Subcutaneous abdominal adipose tissue (tissue), 5 donors: Measurements from ENCODE around the gene ARHGEF40.

Experiments
- H3K27ac ChIP-seq: one replicate; pipeline ENCODE4 v1.7.0; 2013; ENCODE audit warnings: low read depth, mild to moderate bottlenecking, inconsistent platforms, low read length, moderate library complexity
- H3K27me3 ChIP-seq, 5 donors: one replicate each; pipeline ENCODE4 v1.7.0; 2013; ENCODE audit warnings: low read length in 5 of 5, inconsistent platforms in 1 of 5; ENCODE audit not compliant: control insufficient read depth in 5 of 5, insufficient read depth in 4 of 5
- H3K36me3 ChIP-seq, 5 donors: one replicate each; pipeline ENCODE4 v1.7.0; 2013; ENCODE audit warnings: low read length in 5 of 5; ENCODE audit not compliant: control insufficient read depth in 5 of 5, insufficient read depth in 5 of 5
- H3K4me1 ChIP-seq, 5 donors: one replicate each; pipeline ENCODE4 v1.7.0; 2013; ENCODE audit warnings: low read length in 5 of 5, mild to moderate bottlenecking in 3 of 5, moderate library complexity in 1 of 5; ENCODE audit not compliant: control insufficient read depth in 5 of 5, insufficient read depth in 5 of 5
- H3K4me3 ChIP-seq, 5 donors: one replicate each; pipeline ENCODE4 v1.7.0; 2013; ENCODE audit warnings: low read length in 5 of 5, low read depth in 1 of 5
- H3K9ac ChIP-seq, 5 donors: one replicate each; pipeline ENCODE4 v1.7.0; 2013; ENCODE audit warnings: low read length in 5 of 5, mild to moderate bottlenecking in 4 of 5, moderate library complexity in 3 of 5
- H3K9me3 ChIP-seq, 5 donors: one replicate each; pipeline ENCODE4 v1.7.0; 2013; ENCODE audit warnings: low read length in 5 of 5; ENCODE audit not compliant: control insufficient read depth in 5 of 5
- donor health status: healthy.
- donor health status: healthy.
- donor health status: healthy.
- donor health status: healthy.
- donor health status: healthy.

Gene ARHGEF40

GRCh38 chr14:21090194-21090939, 20.3 kb downstream of the ARHGEF40 start:
- Histone ChIP-seq H3K9me3 (no peaks in the 10 kb centered on the region), H3K27me3 (no peaks in the 10 kb centered on the region), H3K9ac (no peak overlapping the region), H3K4me1 (peaks cover 6 to 51% (median 32%) of the 10 kb centered on the region in 5 donors), H3K36me3 (peaks cover 6 to 77% (median 61%) of the 10 kb centered on the region in 5 donors), H3K27ac (no peak overlapping the region), H3K4me3 (no peak overlapping the region)

DNA sequence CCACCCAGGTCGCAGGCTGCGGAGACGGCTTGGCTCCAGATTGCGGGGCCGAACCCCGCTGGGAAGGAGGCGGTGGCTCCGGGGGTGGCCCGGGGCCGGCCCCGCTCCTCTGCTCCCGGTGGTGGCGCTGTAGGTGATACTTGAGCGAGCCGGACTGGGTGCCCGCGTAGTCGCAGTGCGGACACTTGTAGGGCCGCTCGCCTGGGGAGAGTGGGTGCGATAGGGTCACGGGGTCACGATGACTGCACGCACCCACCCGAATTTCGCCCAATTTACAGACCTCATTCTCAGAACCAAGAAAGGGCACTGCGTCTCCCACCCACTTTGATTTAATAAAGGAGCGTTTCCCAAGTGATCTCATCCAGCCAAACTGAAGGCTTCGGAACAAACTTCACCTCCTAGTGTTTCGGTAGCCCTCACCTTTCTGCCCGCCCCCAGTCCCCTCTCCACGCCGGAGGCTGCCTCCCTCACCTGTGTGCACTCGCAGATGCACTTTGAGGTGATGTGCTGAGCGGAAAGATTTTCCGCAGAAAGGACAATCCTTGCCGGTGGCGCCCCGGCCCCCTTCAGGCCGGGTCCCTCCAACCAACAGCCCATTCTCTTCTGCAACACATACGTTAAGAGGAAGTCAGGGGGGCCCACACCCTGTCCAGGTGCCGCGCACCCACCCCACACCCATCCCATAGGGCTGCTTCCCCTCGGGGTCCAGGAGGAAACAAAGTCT, 21.0 kb downstream of the ARHGEF40 start:
- Histone ChIP-seq H3K9ac (peak overlapping the region in 1 of 5 donors; percentile 17), H3K9me3 (no peaks in the 10 kb centered on the region), H3K36me3 (peaks cover 6 to 70% (median 53%) of the 10 kb centered on the region in 5 donors), H3K27me3 (no peaks in the 10 kb centered on the region), H3K4me3 (no peak overlapping the region), H3K4me1 (peaks cover 6 to 46% (median 25%) of the 10 kb centered on the region in 5 donors), H3K27ac (no peak overlapping the region)

DNA sequence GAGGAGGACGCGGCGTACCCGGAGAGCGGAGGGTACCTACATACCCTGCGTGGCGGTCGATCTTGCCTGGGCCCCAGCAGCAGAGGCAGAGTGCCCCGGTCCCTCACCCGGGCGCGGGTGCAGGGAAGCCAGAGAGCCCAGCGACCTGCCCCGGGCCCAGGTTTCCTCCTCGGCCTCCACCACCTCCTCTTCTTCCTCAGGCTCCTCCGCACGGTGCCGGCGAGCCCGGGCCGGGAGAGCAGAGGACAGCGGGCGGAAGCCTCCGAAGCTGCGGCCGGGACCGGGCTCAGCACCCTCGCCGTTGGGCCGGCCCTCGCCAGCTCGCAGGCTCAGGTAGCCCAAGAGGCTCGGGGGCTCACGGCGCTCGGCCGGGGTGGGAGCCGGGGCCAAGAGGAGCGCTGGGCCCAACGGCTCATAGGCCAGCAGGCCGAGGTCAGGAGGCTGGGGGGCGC, 21.7 kb downstream of the ARHGEF40 start:
- Histone ChIP-seq H3K36me3 (peaks cover 0 to 62% (median 48%) of the 10 kb centered on the region in 5 donors), H3K27me3 (no peaks in the 10 kb centered on the region), H3K4me1 (peaks cover 6 to 46% (median 26%) of the 10 kb centered on the region in 5 donors), H3K4me3 (no peak overlapping the region), H3K9ac (no peak overlapping the region), H3K9me3 (no peaks in the 10 kb centered on the region), H3K27ac (peak overlapping the region; percentile 30)

DNA sequence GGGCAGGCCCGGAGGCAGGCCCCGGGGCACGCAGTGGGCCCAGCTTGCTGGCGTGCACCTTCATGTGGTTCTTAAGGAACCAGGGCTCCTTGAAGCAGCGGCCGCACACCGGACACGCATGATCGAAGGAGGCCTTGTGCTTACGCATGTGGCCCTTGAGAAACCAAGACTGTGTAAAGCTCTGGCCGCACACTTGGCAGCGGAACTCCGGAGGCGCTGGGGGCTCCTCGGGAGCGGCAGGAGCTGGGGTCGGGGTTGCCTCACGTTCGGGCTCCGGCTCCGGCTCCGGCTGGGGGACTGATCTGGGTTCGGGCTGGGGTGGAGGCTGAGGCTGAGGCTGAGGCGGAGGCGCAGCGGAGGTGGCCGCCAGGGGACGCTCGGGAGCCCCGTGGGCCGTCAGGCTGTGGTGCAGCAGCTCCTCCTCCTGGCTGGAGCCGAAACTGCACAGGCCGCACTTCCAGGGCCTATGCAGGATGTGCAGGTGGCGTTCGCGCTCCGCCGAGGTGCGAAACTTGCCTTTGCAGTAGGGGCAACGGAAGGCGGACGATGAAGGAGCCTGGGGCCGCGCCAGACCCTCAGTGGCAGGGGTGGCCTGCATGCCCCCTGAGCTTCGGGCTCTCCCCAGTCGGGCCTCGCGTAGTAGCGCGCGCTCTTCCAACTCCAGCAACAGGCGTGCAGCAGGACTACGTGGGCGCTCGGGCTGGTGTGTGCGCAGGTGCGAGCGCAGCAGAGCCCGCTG, 22.3 kb downstream of the ARHGEF40 start:
- Histone ChIP-seq H3K27ac (peak overlapping the region; percentile 30), H3K36me3 (peaks cover 0 to 56% (median 43%) of the 10 kb centered on the region in 5 donors)

DNA sequence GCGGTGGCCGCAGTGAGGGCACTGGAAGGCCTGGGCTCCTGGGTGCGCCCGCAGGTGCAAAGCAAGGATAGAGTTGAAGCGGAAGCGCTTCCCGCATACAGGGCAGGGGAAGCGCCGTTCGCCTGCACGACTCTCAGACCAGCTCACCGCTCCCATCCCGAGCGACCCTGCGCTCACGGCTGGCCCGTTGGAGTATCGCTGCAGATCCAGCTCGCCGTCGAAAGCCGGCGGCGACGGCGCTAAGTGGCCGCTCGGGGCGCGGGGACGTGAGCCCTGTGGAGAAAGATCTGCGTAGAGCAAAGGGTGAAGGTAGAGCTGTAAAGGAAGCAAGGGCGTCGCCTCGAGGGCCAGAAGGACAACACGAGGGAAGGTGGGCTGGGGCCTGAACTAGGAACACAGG, 22.9 kb downstream of the ARHGEF40 start:
- Histone ChIP-seq H3K27ac (no peak overlapping the region), H3K36me3 (peaks cover 0 to 50% (median 39%) of the 10 kb centered on the region in 5 donors), H3K4me1 (peaks cover 6 to 42% (median 24%) of the 10 kb centered on the region in 5 donors), H3K27me3 (no peaks in the 10 kb centered on the region), H3K9ac (no peak overlapping the region), H3K4me3 (no peak overlapping the region), H3K9me3 (no peaks in the 10 kb centered on the region)

More for the DNA sequence above, 22.3 kb downstream of the ARHGEF40 start:
- Histone ChIP-seq H3K27me3 (no peaks in the 10 kb centered on the region), H3K9me3 (no peaks in the 10 kb centered on the region), H3K4me3 (no peak overlapping the region), H3K4me1 (peaks cover 6 to 46% (median 26%) of the 10 kb centered on the region in 5 donors), H3K9ac (peak overlapping the region in 1 of 5 donors; percentile 25)

DNA sequence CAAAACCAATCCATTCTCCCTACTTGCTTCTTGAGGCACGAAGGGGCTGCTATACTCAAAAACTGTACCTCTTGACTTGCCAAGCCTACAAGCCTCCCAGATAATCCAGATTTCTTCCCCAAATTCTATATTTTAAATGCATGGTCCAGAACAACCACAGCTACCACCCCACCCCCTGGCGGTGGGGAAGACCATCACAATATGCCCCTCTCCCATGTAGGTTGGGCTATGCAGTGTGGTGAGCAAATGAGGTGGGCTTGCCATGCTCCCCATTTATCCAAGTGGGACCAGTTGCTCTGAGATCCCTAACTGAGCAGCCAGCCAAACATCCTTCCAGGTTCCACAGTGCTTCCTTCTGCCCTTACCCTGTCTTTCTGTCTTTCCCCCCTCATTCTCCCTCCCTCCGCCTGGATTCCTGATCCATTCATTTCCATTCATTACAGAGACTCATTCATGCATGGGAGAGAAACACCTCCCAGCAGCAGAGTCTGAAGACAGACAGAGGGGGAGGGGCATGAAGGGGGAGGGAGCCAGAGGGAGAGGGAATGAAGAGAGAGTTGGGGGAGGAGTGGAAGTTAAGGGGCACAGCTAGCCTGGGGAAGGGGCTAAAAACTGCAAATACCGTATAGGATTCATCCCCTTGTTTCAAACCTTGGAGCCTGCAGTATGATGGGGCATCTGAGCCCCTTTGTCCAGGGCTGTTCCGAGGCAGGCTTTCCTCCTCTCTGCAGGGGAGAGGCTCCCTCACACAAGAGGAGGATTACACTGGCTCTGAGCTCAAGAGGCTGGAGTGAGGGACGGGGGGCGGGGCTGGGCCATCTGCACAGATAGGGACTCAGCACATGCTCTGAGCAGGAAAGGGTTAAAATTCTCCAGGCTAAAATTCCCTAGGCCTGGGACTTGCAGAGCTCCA, 23.9 kb downstream of the ARHGEF40 start:
- no peaks in the 10 kb centered on the region for H3K9me3 ChIP-seq
- H3K27me3 ChIP-seq, result no peaks in the 10 kb centered on the region

DNA sequence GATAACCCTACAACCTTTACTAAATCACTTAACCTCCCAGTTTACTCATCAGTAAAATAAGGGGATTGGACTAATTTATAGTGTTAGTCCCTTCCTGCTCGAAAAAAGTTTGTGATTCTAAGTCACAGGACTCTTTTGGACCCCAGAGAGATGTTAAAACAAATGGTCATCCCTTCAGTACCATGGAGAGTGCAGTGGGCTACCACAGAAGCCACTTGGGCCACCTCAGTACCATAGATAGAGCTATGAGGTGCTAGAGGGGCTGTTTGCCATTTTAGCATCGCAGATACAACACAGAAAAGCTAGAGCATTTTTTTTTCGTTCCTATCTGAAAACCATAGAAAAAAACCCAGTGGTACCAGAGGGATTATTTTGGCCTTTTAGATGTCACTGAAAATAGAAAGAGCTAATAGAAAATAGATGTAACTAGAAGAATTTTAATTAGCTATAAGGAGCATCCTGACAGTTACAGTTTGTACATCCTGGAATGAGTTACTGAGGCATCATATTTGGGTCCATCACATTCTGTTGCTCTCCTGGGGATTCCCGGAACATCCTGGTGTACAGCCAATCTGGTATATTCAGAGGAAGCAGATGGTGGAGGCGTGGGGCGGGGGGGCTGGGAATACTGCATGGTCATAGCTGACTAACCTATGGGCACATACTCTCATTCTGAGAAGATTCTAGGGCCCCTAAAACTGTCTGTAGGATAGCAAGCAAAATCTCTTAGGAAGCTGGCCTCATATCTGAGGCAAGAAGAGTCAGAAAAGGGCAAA, 25.5 kb downstream of the ARHGEF40 start:
- Histone ChIP-seq H3K27me3 (no peaks in the 10 kb centered on the region), H3K9me3 (no peaks in the 10 kb centered on the region), H3K27ac (peak overlapping the region; percentile 87), H3K9ac (no peak overlapping the region), H3K4me3 (no peak overlapping the region), H3K4me1 (peaks cover 4 to 45% (median 35%) of the 10 kb centered on the region in 5 donors), H3K36me3 (peaks cover 0 to 25% (median 17%) of the 10 kb centered on the region in 5 donors)

More for the DNA sequence above, 23.9 kb downstream of the ARHGEF40 start:
- peak overlapping the region in 1 of 5 donors; percentile 38 for H3K9ac ChIP-seq
- H3K27ac ChIP-seq, result no peak overlapping the region
- no peak overlapping the region for H3K4me3 ChIP-seq
- H3K36me3 ChIP-seq, result peaks cover 0 to 41% (median 30%) of the 10 kb centered on the region in 5 donors
- H3K4me1 ChIP-seq, result peaks cover 6 to 44% (median 28%) of the 10 kb centered on the region in 5 donors

GRCh38 chr14:21096438-21096837, 26.3 kb downstream of the ARHGEF40 start:
- H3K9ac ChIP-seq, result peak overlapping the region in 2 of 5 donors; percentile 7 to 13
- peak overlapping the region; percentile 87 for H3K27ac ChIP-seq

More at GRCh38 chr14:21096438-21096837, 26.3 kb downstream of the ARHGEF40 start:
- H3K4me3 ChIP-seq, result no peak overlapping the region
- peaks cover 0 to 17% (median 9%) of the 10 kb centered on the region in 5 donors for H3K36me3 ChIP-seq
- H3K9me3 ChIP-seq, result no peaks in the 10 kb centered on the region
- H3K27me3 ChIP-seq, result no peaks in the 10 kb centered on the region
- peaks cover 4 to 45% (median 35%) of the 10 kb centered on the region in 5 donors for H3K4me1 ChIP-seq
